Prostate gland (tissue), 2 donors: ENCODE results near the gene MYO6.

ENCODE experiments used
- POLR2AphosphoS5 ChIP-seq: sonication (generic); formaldehyde crosslinking; IDR thresholded peaks from one replicate; pipeline ENCODE4 v1.6.1; 2017; ENCODE audit warnings: antibody characterized with exemption
- TF ChIP-seq, protein P1 (sequence below), 4 experiments: fragments of 200-600 bp in 2 of 4; fragments of 450-650 bp in 2 of 4; sonication (generic) in 2 of 4; IDR thresholded peaks; 1 replicate in 3 of 4; 2 replicates in 1 of 4; pipeline ENCODE4 v1.5.1; 2016 to 2019; ENCODE audit warnings: antibody characterized with exemption in 4 of 4, mild to moderate bottlenecking in 2 of 4, moderate library complexity in 2 of 4

DNA sequence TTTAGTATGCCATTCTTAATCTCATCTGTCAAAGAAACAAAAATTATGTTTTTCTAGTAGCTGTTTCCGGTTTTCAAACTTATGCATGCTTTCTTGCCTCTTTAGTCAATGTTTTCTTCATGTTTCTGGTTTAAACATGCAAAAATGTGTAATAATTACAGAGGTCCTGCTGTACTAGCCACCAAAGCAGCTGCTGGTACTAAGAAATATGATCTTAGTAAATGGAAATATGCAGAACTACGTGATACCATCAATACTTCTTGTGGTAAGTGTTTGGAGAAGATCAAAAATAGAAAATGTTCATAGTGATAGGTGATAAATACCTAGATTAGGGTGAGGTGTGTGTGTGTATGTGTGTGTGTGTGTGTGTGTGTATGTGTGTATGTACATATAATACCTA is 158.4 kb downstream of the MYO6 start:
- TF ChIP-seq, protein P1, sequence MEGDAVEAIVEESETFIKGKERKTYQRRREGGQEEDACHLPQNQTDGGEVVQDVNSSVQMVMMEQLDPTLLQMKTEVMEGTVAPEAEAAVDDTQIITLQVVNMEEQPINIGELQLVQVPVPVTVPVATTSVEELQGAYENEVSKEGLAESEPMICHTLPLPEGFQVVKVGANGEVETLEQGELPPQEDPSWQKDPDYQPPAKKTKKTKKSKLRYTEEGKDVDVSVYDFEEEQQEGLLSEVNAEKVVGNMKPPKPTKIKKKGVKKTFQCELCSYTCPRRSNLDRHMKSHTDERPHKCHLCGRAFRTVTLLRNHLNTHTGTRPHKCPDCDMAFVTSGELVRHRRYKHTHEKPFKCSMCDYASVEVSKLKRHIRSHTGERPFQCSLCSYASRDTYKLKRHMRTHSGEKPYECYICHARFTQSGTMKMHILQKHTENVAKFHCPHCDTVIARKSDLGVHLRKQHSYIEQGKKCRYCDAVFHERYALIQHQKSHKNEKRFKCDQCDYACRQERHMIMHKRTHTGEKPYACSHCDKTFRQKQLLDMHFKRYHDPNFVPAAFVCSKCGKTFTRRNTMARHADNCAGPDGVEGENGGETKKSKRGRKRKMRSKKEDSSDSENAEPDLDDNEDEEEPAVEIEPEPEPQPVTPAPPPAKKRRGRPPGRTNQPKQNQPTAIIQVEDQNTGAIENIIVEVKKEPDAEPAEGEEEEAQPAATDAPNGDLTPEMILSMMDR (IDR thresholded peaks at IDR 0.05) = no peak
- TF ChIP-seq POLR2AphosphoS5 = no peak
